Suprapubic skin (tissue), 4 donors: Measurements from ENCODE around the gene CASQ1. TPM values are rescaled to one million over a fixed set of nuclear protein-coding genes. Genes with fewer than 3 reads are reported as not detected.

Experiments
- DNase-seq, 2 donors: peaks; one replicate each; pipeline ENCODE4 v3.0.0-alpha.2; 2019; ENCODE audit warnings: low spot score in 2 of 2
- H3K27ac ChIP-seq: fragments of 200-600 bp; sonication (generic); one replicate; pipeline ENCODE4 v1.5.1; 2019
- H3K27me3 ChIP-seq: fragments of 200-600 bp; sonication (generic); one replicate; pipeline ENCODE4 v1.5.1; 2019
- H3K36me3 ChIP-seq: fragments of 200-600 bp; sonication (generic); one replicate; pipeline ENCODE4 v1.5.1; 2019
- H3K4me1 ChIP-seq: fragments of 200-600 bp; sonication (generic); one replicate; pipeline ENCODE4 v1.5.1; 2019
- H3K4me3 ChIP-seq: fragments of 200-600 bp; sonication (generic); one replicate; pipeline ENCODE4 v1.5.1; 2019; ENCODE audit warnings: mild to moderate bottlenecking
- H3K9me3 ChIP-seq: fragments of 200-600 bp; sonication (generic); one replicate; pipeline ENCODE4 v1.5.1; 2019
- EP300 ChIP-seq: sonication (generic); formaldehyde crosslinking; IDR thresholded peaks from one replicate; pipeline ENCODE4 v1.6.1; 2017; ENCODE audit warnings: antibody characterized with exemption
- POLR2A ChIP-seq, 2 donors: fragments of 450-650 bp; IDR thresholded peaks; one replicate each; pipeline ENCODE4 v1.6.1; 2017; ENCODE audit warnings: antibody characterized with exemption in 2 of 2, mild to moderate bottlenecking in 2 of 2, moderate library complexity in 2 of 2
- POLR2AphosphoS5 ChIP-seq, 3 donors: sonication (generic); formaldehyde crosslinking; IDR thresholded peaks; one replicate each; pipeline ENCODE4 v1.6.1; 2017; ENCODE audit warnings: antibody characterized with exemption in 3 of 3
- WGBS: methylation state at CpG from one replicate; pipeline ENCODE4 v1.1.5; 2018; 5-methylcytosine and 5-hydroxymethylcytosine counted together
- total RNA-seq, 4 donors: library from RNA; depleted of rRNA; stranded (reverse); fragments of >200 nt; gene quantifications; one replicate each; pipeline ENCODE4 v1.1.0, GENCODE V29; 2016
- TF ChIP-seq, protein P1 (sequence below), 2 donors: fragments of 200-600 bp in 1 of 2; fragments of 450-650 bp in 1 of 2; sonication (generic) in 1 of 2; IDR thresholded peaks; one replicate each; pipeline ENCODE4 v1.5.1; 2016 to 2019; ENCODE audit warnings: antibody characterized with exemption in 2 of 2, mild to moderate bottlenecking in 1 of 2, moderate library complexity in 1 of 2

Gene CASQ1
- total RNA-seq, 4 donors from 2014 or later: not detected

DNA sequence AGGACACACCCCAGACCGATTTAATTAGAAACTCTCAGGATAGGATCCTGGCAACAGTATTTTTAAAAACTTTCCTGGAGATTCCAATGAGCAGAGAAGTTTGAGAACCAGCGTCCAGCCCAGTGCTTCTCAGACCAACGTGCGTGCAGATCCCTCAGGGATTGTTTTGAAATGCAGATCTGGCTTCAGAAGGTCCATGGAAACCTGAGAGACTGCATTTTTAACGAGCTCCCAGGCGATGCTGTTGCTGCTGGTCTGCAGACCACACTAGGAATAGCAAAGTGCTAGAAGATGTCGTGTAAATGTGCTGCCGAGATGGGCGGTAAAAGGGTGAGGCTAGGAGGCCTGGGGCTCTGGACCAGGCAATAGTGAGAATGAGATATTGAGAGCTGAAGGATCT, 18.4 kb upstream of the CASQ1 start:
- peaks cover under 1% of the 10 kb centered on the region for H3K27me3 ChIP-seq
- WGBS: 70% methylated on average over 9 of the region's 9 CpGs
- no peak for TF ChIP-seq POLR2A (IDR thresholded peaks at IDR 0.05)
- no peak for TF ChIP-seq EP300
- TF ChIP-seq, protein P1, sequence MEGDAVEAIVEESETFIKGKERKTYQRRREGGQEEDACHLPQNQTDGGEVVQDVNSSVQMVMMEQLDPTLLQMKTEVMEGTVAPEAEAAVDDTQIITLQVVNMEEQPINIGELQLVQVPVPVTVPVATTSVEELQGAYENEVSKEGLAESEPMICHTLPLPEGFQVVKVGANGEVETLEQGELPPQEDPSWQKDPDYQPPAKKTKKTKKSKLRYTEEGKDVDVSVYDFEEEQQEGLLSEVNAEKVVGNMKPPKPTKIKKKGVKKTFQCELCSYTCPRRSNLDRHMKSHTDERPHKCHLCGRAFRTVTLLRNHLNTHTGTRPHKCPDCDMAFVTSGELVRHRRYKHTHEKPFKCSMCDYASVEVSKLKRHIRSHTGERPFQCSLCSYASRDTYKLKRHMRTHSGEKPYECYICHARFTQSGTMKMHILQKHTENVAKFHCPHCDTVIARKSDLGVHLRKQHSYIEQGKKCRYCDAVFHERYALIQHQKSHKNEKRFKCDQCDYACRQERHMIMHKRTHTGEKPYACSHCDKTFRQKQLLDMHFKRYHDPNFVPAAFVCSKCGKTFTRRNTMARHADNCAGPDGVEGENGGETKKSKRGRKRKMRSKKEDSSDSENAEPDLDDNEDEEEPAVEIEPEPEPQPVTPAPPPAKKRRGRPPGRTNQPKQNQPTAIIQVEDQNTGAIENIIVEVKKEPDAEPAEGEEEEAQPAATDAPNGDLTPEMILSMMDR (IDR thresholded peaks at IDR 0.05): no peak
- TF ChIP-seq POLR2AphosphoS5 (IDR thresholded peaks at IDR 0.05): no peak
- H3K4me3 ChIP-seq: no peak overlapping the region
- no peaks in the 10 kb centered on the region for H3K4me1 ChIP-seq
- no peak for DNase-seq
- no peaks in the 10 kb centered on the region for H3K36me3 ChIP-seq
- no peaks in the 10 kb centered on the region for H3K9me3 ChIP-seq
- no peak overlapping the region for H3K27ac ChIP-seq

DNA sequence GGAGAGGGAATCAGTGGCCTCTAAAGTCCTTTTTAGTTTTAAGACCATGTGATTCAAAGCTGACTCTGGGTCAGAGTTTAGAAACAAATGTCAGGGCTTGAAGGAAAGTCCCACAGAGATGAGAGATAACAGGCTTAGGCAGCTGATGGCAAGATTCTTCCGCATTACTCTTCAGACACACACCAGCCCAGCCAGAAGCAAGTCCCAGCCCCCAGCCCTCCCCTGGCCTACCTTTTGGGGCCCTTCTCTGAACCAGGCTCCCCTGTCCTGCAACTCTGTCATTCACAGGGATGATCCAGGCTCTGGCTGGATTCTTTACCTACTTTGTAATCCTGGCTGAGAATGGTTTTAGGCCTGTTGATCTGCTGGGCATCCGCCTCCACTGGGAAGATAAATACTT, 13.1 kb upstream of the CASQ1 start:
- Histone ChIP-seq H3K9me3 (no peaks in the 10 kb centered on the region), H3K4me3 (no peak overlapping the region), H3K27ac (no peak overlapping the region), H3K36me3 (no peaks in the 10 kb centered on the region), H3K27me3 (no peaks in the 10 kb centered on the region), H3K4me1 (no peaks in the 10 kb centered on the region)
- no peak for DNase-seq
- WGBS: 90% methylated on average over 2 of the region's 2 CpGs
- TF ChIP-seq POLR2AphosphoS5 (IDR thresholded peaks at IDR 0.05): no peak
- no peak for TF ChIP-seq POLR2A (IDR thresholded peaks at IDR 0.05)
- TF ChIP-seq, protein P1 (IDR thresholded peaks at IDR 0.05): no peak
- no peak for TF ChIP-seq EP300

DNA sequence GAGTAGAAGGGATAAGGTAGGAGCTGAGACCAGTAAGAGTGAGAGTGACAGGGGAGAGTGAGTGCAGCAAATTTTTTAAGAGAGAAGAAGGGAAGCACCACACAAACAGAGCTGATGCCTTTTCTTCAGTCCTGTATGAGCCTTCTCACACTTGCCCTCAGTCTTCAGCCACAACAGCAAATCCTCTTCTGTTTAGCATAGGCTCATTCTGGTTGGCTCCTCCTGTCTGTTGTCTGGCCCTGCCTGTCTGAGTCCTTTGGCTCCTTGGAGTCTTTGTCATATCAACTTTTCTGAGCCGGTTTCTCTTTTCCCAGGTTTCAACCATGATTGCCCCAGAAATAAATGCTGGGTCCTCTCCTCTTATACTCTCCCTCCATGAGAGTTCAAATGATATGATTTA, 12.7 kb upstream of the CASQ1 start:
- no peaks in the 10 kb centered on the region for H3K36me3 ChIP-seq
- H3K27ac ChIP-seq: no peak overlapping the region
- no peaks in the 10 kb centered on the region for H3K27me3 ChIP-seq
- no peaks in the 10 kb centered on the region for H3K4me1 ChIP-seq
- no peaks in the 10 kb centered on the region for H3K9me3 ChIP-seq
- DNase-seq: no peak
- no peak overlapping the region for H3K4me3 ChIP-seq
- WGBS: 84% methylated on average over 1 of the region's 1 CpG
- TF ChIP-seq EP300: no peak
- TF ChIP-seq POLR2A (IDR thresholded peaks at IDR 0.05): no peak
- TF ChIP-seq POLR2AphosphoS5 (IDR thresholded peaks at IDR 0.05): no peak
- TF ChIP-seq, protein P1 (IDR thresholded peaks at IDR 0.05): no peak

DNA sequence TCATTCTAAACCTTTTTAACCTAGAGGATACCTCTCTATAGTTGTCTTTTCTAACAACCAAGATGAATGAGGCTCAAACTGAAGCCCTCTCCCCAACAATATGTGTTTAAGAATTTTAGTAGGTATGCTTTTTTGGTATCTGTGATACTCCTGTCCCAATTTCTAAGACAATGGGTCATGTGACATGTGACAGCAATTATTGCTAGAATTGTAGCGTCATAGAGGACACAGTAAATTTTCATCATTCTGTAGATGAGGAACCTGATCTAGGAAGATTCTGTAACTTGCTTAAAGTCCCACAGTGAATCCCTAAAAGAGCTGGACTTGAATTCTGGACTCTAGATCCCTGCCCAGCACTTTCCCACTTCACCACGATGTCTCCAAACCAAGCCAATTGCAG, 11.6 kb upstream of the CASQ1 start:
- no peak overlapping the region for H3K27ac ChIP-seq
- WGBS: 95% methylated on average over 2 of the region's 2 CpGs
- no peak for TF ChIP-seq POLR2AphosphoS5 (IDR thresholded peaks at IDR 0.05)
- TF ChIP-seq, protein P1 (IDR thresholded peaks at IDR 0.05): no peak
- TF ChIP-seq POLR2A (IDR thresholded peaks at IDR 0.05): no peak
- TF ChIP-seq EP300: no peak
- no peaks in the 10 kb centered on the region for H3K9me3 ChIP-seq
- H3K4me3 ChIP-seq: no peak overlapping the region
- DNase-seq: no peak
- H3K36me3 ChIP-seq: no peaks in the 10 kb centered on the region
- H3K27me3 ChIP-seq: no peaks in the 10 kb centered on the region
- no peaks in the 10 kb centered on the region for H3K4me1 ChIP-seq

DNA sequence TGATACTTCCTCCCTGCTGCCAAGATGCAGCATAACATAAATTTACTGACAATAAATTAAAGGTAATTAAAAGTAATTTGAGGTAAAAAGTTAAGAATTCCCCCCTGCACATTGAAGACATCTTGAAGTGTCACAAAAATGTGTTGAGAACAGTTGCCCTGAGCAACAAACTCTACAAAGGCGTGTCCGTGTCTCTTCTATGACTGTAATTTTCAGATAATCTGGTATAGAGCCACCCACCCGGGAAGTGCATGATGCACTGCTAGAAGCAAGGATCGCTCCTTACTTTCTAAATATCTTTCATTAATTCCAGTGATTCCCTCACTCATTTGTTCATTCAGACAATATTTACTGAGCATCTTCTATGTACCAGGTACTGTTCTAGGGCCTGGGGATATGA, 11.0 kb upstream of the CASQ1 start:
- no peaks in the 10 kb centered on the region for H3K4me1 ChIP-seq
- 55% methylated on average over 4 of the region's 4 CpGs for WGBS
- no peaks in the 10 kb centered on the region for H3K27me3 ChIP-seq
- H3K4me3 ChIP-seq: no peak overlapping the region
- no peaks in the 10 kb centered on the region for H3K36me3 ChIP-seq
- TF ChIP-seq, protein P1 (IDR thresholded peaks at IDR 0.05): no peak
- TF ChIP-seq POLR2AphosphoS5 (IDR thresholded peaks at IDR 0.05) (no peak), POLR2A (IDR thresholded peaks at IDR 0.05) (no peak), EP300 (no peak)
- DNase-seq: no peak
- H3K9me3 ChIP-seq: no peaks in the 10 kb centered on the region
- no peak overlapping the region for H3K27ac ChIP-seq
